H1 (cell line): Measurements from ENCODE around the gene FYB2. TPM values are rescaled to one million over a fixed set of nuclear protein-coding genes. Genes with fewer than 3 reads are reported as not detected.

Source experiments
- CTCF ChIA-PET: fragments of 300-600 bp; sonication (Branson Sonifier 250); formaldehyde crosslinking; loops from one replicate; lab custom pipeline; 2021; ENCODE audit not compliant: partially characterized antibody; lab: Charles Lee
- POLR2A ChIA-PET: fragments of 300-600 bp; sonication (Branson Sonifier 250); formaldehyde crosslinking; loops from one replicate; lab custom pipeline; 2021; ENCODE audit warnings: inconsistent platforms; ENCODE audit not compliant: partially characterized antibody; lab: Charles Lee
- DNase-seq, 2 experiments: peaks; one replicate each; pipeline versions ENCODE4 v3.0.0 to v3.0.0-alpha.2; 2010 to 2022; ENCODE audit warnings: low spot score in 2 of 2, low read depth in 1 of 2, mixed read lengths in 1 of 2
- FAIRE-seq: peaks from 2 replicates; lab custom pipeline; 2011; peaks lifted over from hg19 to GRCh38; lab: Jason Lieb, UNC
- H2AFZ ChIP-seq: 2 replicates; pipeline ENCODE4 v1.8.1; 2012; ENCODE audit warnings: low read length, inconsistent platforms
- H2AK5ac ChIP-seq: 2 replicates; pipeline ENCODE4 v1.6.1; 2013; ENCODE audit warnings: low read depth, low read length
- H2BK120ac ChIP-seq: replicated peaks from 2 replicates; pipeline ENCODE3; 2013; ENCODE audit warnings: low read depth, low read length, inconsistent platforms
- H2BK12ac ChIP-seq: 2 replicates; pipeline ENCODE4 v1.6.1; 2013; ENCODE audit warnings: low read depth, low read length
- H2BK15ac ChIP-seq: 2 replicates; pipeline ENCODE4 v1.6.1; 2013; ENCODE audit warnings: low read length
- H2BK20ac ChIP-seq: 2 replicates; pipeline ENCODE4 v1.6.1; 2013; ENCODE audit warnings: low read length
- H2BK5ac ChIP-seq: 2 replicates; pipeline ENCODE4 v1.6.1; 2013; ENCODE audit warnings: low read depth, low read length
- H3K14ac ChIP-seq: 2 replicates; pipeline ENCODE4 v1.6.1; 2013; ENCODE audit warnings: inconsistent platforms; ENCODE audit not compliant: insufficient read length
- H3K18ac ChIP-seq: 2 replicates; pipeline ENCODE4 v1.6.1; 2013; ENCODE audit warnings: low read length; ENCODE audit errors: extremely low read depth
- H3K23ac ChIP-seq: 2 replicates; pipeline ENCODE4 v1.6.1; 2013; ENCODE audit warnings: inconsistent platforms; ENCODE audit not compliant: insufficient read length
- H3K23me2 ChIP-seq: 2 replicates; pipeline ENCODE4 v1.6.1; 2013; ENCODE audit warnings: low read depth, low read length
- H3K27ac ChIP-seq: 2 replicates; pipeline ENCODE4 v1.6.1; 2011; ENCODE audit warnings: low read depth, low read length, inconsistent platforms
- H3K27me3 ChIP-seq, 4 experiments: replicated peaks in 1 of 4; 1 replicate in 1 of 4; 2 replicates in 3 of 4; pipeline versions ENCODE4 v1.6.1 to v1.8.1; 2011 to 2013; ENCODE audit warnings: low read length in 3 of 4, mild to moderate bottlenecking in 3 of 4, inconsistent platforms in 2 of 4, mixed read lengths in 2 of 4, moderate library complexity in 1 of 4; ENCODE audit not compliant: control insufficient read depth in 3 of 4, insufficient read depth in 3 of 4; ENCODE audit errors: extremely low read depth in 1 of 4
- H3K36me3 ChIP-seq, 4 experiments: 2 replicates each; pipeline versions ENCODE4 v1.6.1 to v1.8.1; 2011 to 2013; ENCODE audit warnings: mild to moderate bottlenecking in 4 of 4, low read length in 3 of 4, moderate library complexity in 2 of 4, control low read depth in 1 of 4, inconsistent platforms in 1 of 4; ENCODE audit not compliant: insufficient read depth in 4 of 4, control insufficient read depth in 2 of 4
- H3K4ac ChIP-seq: replicated peaks from 2 replicates; pipeline ENCODE3; 2013; ENCODE audit warnings: low read length, low read depth, mixed read lengths, inconsistent platforms; ENCODE audit not compliant: insufficient read length
- H3K4me1 ChIP-seq, 4 experiments: replicated peaks in 1 of 4; 1 replicate in 1 of 4; 2 replicates in 3 of 4; pipeline versions ENCODE4 v1.6.1 to v1.8.1; 2011 to 2013; ENCODE audit warnings: low read length in 3 of 4, inconsistent platforms in 2 of 4, mixed read lengths in 1 of 4; ENCODE audit not compliant: insufficient read depth in 4 of 4, control insufficient read depth in 3 of 4
- H3K4me2 ChIP-seq, 2 experiments: 2 replicates each; pipeline versions ENCODE4 v1.6.1 to v1.8.1; 2011 to 2013; ENCODE audit warnings: low read depth in 2 of 2, low read length in 2 of 2, control low read depth in 1 of 2, inconsistent platforms in 1 of 2, mild to moderate bottlenecking in 1 of 2; ENCODE audit not compliant: insufficient read depth in 1 of 2
- H3K4me3 ChIP-seq, 4 experiments: fragments of 200-600, 300-600 bp in 1 of 4; sonication (generic), shearing (Covaris generic), sonication (Bioruptor Twin) in 1 of 4; 2 replicates each; pipeline versions ENCODE4 v1.5.1 to v1.8.1; 2011 to 2016; ENCODE audit warnings: low read length in 4 of 4, low read depth in 3 of 4, control low read depth in 2 of 4, inconsistent platforms in 2 of 4, mild to moderate bottlenecking in 2 of 4, mixed read lengths in 1 of 4, moderate library complexity in 1 of 4; ENCODE audit not compliant: insufficient read depth in 2 of 4; ENCODE audit errors: extremely low read depth in 1 of 4
- H3K56ac ChIP-seq: replicated peaks from 2 replicates; pipeline ENCODE3; 2013; ENCODE audit warnings: low read depth, mild to moderate bottlenecking, mixed read lengths, low read length, inconsistent platforms; ENCODE audit not compliant: insufficient read length
- H3K79me1 ChIP-seq: 2 replicates; pipeline ENCODE4 v1.6.1; 2013; ENCODE audit warnings: low read depth, low read length, control low read depth
- H3K79me2 ChIP-seq, 2 experiments: 2 replicates each; pipeline versions ENCODE4 v1.6.1 to v1.8.1; 2012 to 2013; ENCODE audit warnings: low read length in 2 of 2, mild to moderate bottlenecking in 2 of 2, inconsistent platforms in 1 of 2; ENCODE audit not compliant: insufficient read depth in 2 of 2, control insufficient read depth in 1 of 2
- H3K9ac ChIP-seq, 4 experiments: replicated peaks in 1 of 4; 1 replicate in 1 of 4; 2 replicates in 3 of 4; pipeline versions ENCODE4 v1.6.1 to v1.8.1; 2011 to 2013; ENCODE audit warnings: low read depth in 3 of 4, low read length in 3 of 4, control low read depth in 2 of 4, mild to moderate bottlenecking in 2 of 4, moderate library complexity in 2 of 4, inconsistent platforms in 1 of 4; ENCODE audit errors: extremely low read depth in 1 of 4
- H3K9me3 ChIP-seq, 2 experiments: 2 replicates each; pipeline versions ENCODE4 v1.6.1 to v1.8.1; 2012 to 2013; ENCODE audit warnings: mild to moderate bottlenecking in 2 of 2, moderate library complexity in 2 of 2, control low read depth in 1 of 2, inconsistent platforms in 1 of 2, low read depth in 1 of 2, low read length in 1 of 2, mixed read lengths in 1 of 2; ENCODE audit not compliant: insufficient read depth in 2 of 2
- H4K20me1 ChIP-seq, 2 experiments: replicated peaks in 1 of 2; 2 replicates each; pipeline versions ENCODE3 to v1.8.1; 2011 to 2013; ENCODE audit warnings: inconsistent platforms in 2 of 2, low read length in 2 of 2, mild to moderate bottlenecking in 1 of 2; ENCODE audit not compliant: insufficient read depth in 2 of 2, control insufficient read depth in 1 of 2
- H4K5ac ChIP-seq: 2 replicates; pipeline ENCODE4 v1.6.1; 2013; ENCODE audit warnings: low read length, low read depth, mixed read lengths, inconsistent platforms; ENCODE audit not compliant: insufficient read length
- H4K8ac ChIP-seq: 2 replicates; pipeline ENCODE4 v1.8.0; 2013; ENCODE audit warnings: mild to moderate bottlenecking, moderate library complexity, low read length, inconsistent platforms; ENCODE audit not compliant: insufficient read depth; ENCODE audit errors: extremely low read depth
- H4K91ac ChIP-seq: replicated peaks from 2 replicates; pipeline ENCODE3; 2013; ENCODE audit warnings: low read length, mixed read lengths, inconsistent platforms; ENCODE audit not compliant: insufficient read length
- CTCF ChIP-seq, 3 experiments: IDR thresholded peaks; 1 replicate in 2 of 3; 2 replicates in 1 of 3; pipeline versions ENCODE4 v1.5.1 to v1.6.1; 2011; ENCODE audit warnings: low read length in 3 of 3, mild to moderate bottlenecking in 3 of 3, inconsistent platforms in 2 of 3, low read depth in 1 of 3, moderate library complexity in 1 of 3; ENCODE audit not compliant: insufficient read depth in 1 of 3; ENCODE audit errors: control extremely low read depth in 1 of 3
- KDM4A ChIP-seq: IDR thresholded peaks from one replicate; pipeline ENCODE4 v1.7.1; 2012; ENCODE audit warnings: low read depth, mild to moderate bottlenecking, moderate library complexity, low read length, inconsistent platforms; ENCODE audit not compliant: severe bottlenecking
- SIX5 ChIP-seq: IDR thresholded peaks from 2 replicates; pipeline ENCODE4 v1.6.1; 2011; ENCODE audit warnings: mild to moderate bottlenecking, low read depth, low read length
- SUZ12 ChIP-seq: fragments of 200-600 bp; sonication (generic); IDR thresholded peaks from 2 replicates; pipeline ENCODE4 v1.6.1; 2012; ENCODE audit warnings: mild to moderate bottlenecking, inconsistent platforms, low read length, moderate library complexity, mixed read lengths
- WGBS, 2 experiments: shearing (Covaris generic) in 1 of 2; methylation state at CpG; one replicate each; pipeline versions ENCODE4 v1.1.6 to v1.1.7; 2013 to 2015; ENCODE audit warnings: low lambda C conversion rate in 2 of 2, mixed read lengths in 2 of 2, inconsistent platforms in 1 of 2, low coverage in 1 of 2, missing lambda C conversion rate in 1 of 2; ENCODE audit not compliant: insufficient replicate concordance in 2 of 2, insufficient coverage in 1 of 2, insufficient read length in 1 of 2; ENCODE audit errors: extremely low coverage in 1 of 2, missing lambda C conversion rate in 1 of 2; 5-methylcytosine and 5-hydroxymethylcytosine counted together
- polyA plus RNA-seq, 7 experiments: library from polyadenylated mRNA; depleted of rRNA in 3 of 7; stranded (reverse) in 5 of 7; unstranded in 2 of 7; fragments of >200 nt in 5 of 7; fragments of 200-250 nt in 2 of 7; gene quantifications; 1 replicate in 5 of 7; 2 replicates in 1 of 7; 4 replicates in 1 of 7; pipeline versions ENCODE4 v1.2.1 to v1.2.3, GENCODE V29; 2011 to 2013; ENCODE audit warnings: missing spikeins in 2 of 7, mixed read lengths in 2 of 7
- total RNA-seq: library from RNA; stranded (reverse); fragmentation: NEBNext Ultra II Directional; extraction: Animal tissue kit (Norgen Biotek cat#: 25700); gene quantifications from 2 replicates; pipeline ENCODE4 v1.2.1, GENCODE V29; 2021

The FYB2 gene
- total and polyA plus RNA-seq, 2 of the 8 experiments (the other 6 are each of a cell fraction or from before 2014, with no cell fraction given) = 0.11 to 0.17 TPM

GRCh38 chr1:56707379-56707778 is 111.8 kb downstream of the FYB2 start:
- Histone ChIP-seq H2BK20ac (no peak overlapping the region), H4K91ac (no peak overlapping the region), H4K20me1 (no peaks in the 10 kb centered on the region), H3K79me1 (no peaks in the 10 kb centered on the region), H2AFZ (no peak overlapping the region), H3K4me2 (no peak overlapping the region), H3K4me3 (no peak overlapping the region), H3K27me3 (no peaks in the 10 kb centered on the region), H3K9me3 (peaks cover 0 to 3% of the 10 kb centered on the region in 2 experiments; a peak in 1 of 4 replicates), H2BK15ac (no peak overlapping the region), H3K18ac (no peak overlapping the region), H3K4ac (no peak overlapping the region), H3K23ac (no peak overlapping the region), H3K56ac (no peak overlapping the region), H4K5ac (no peak overlapping the region), H2BK5ac (no peak overlapping the region), H3K27ac (no peak overlapping the region), H2AK5ac (no peak overlapping the region), H3K79me2 (no peaks in the 10 kb centered on the region), H2BK120ac (no peak overlapping the region), H3K9ac (no peak overlapping the region), H3K36me3 (peaks cover 0 to 14% (median 7%) of the 10 kb centered on the region in 4 experiments; a peak in 3 of 8 replicates), H3K23me2 (no peaks in the 10 kb centered on the region), H3K4me1 (no peaks in the 10 kb centered on the region), H2BK12ac (no peak overlapping the region), H3K14ac (no peak overlapping the region), H4K8ac (no peak overlapping the region)
- POLR2A ChIA-PET = no interaction called here
- FAIRE-seq (no peak), DNase-seq (no peak)
- CTCF ChIA-PET = no interaction called here
- TF ChIP-seq SUZ12 (no peak), KDM4A (no peak), SIX5 (no peak), CTCF (IDR thresholded peaks at IDR 0.05; ENCODE audit: control extremely low read depth in 1 of 3, insufficient read depth in 1 of 3, low read depth in 1 of 3, low read length in 3 of 3) (no peak)
- WGBS, 2 experiments = 92% methylated on average over 4 of the region's 4 CpGs; no CpG with 5 or more reads in 1 of the 2 experiments
